SK-N-MC (cell line): Measurements from ENCODE around the gene KANTR.

Experiments
- FOXP2 ChIP-seq: optimal IDR thresholded peaks from 2 replicates; pipeline ENCODE3; 2011; ENCODE audit warnings: mild to moderate bottlenecking, moderate library complexity; ENCODE audit not compliant: insufficient read depth; ENCODE audit errors: extremely low read length, control extremely low read depth
- POLR2AphosphoS5 ChIP-seq: IDR thresholded peaks from 2 replicates; pipeline ENCODE4 v1.6.1; 2012; ENCODE audit warnings: mild to moderate bottlenecking, low read depth, low read length, borderline replicate concordance

GRCh38 chrX:53080628-53081580 lies 13.0 kb upstream of the KANTR start:
- no peak for TF ChIP-seq FOXP2
- no peak for TF ChIP-seq POLR2AphosphoS5
